ENCODE data around the gene EP400.
A peak's percentile ranks its signal among the peaks of the same experiment; 100 is the strongest.
"Not testable (repeated sequence)": the region's sequence is repeated elsewhere in the genome, so short reads cannot be mapped to it uniquely, and the experiment has no call there.

EP400 gene

GRCh38 chr12:131928711-131929580 lies 20.8 kb upstream of the EP400 start, which contains the start of gene PUS1:
Gene PUS1, plus strand, starts transcription at chr12:131929276. Its CDS starts 447 bp downstream, at chr12:131929723.
- peak; percentile 96 for DNase-seq

- peak; percentile 57 for DNase-seq
Observed at GRCh38 chr12:131929581-131930456, 19.9 kb upstream of the EP400 start.

GRCh38 chr12:131930510-131930909 lies 19.2 kb upstream of the EP400 start:
- DNase-seq: no peak

GRCh38 chr12:131933387-131933786 lies 16.4 kb upstream of the EP400 start:
- DNase-seq: no peak

- no peak for DNase-seq
Observed at GRCh38 chr12:131934535-131934934, 15.2 kb upstream of the EP400 start.

GRCh38 chr12:131938082-131938481 lies 11.7 kb upstream of the EP400 start:
- no peak for DNase-seq

- no peak for DNase-seq
Observed at GRCh38 chr12:131939007-131939406, 10.7 kb upstream of the EP400 start.

GRCh38 chr12:131940141-131940547 lies 9.6 kb upstream of the EP400 start:
- no peak for DNase-seq

GRCh38 chr12:131941116-131941986 lies 8.4 kb upstream of the EP400 start:
- no peak for DNase-seq

GRCh38 chr12:131941987-131942341 lies 7.8 kb upstream of the EP400 start:
- DNase-seq: no peak

- DNase-seq: no peak
Observed at GRCh38 chr12:131942671-131943070, 7.1 kb upstream of the EP400 start.

- DNase-seq: no peak
Observed at GRCh38 chr12:131943389-131943788, 6.4 kb upstream of the EP400 start.

GRCh38 chr12:131943876-131944275 lies 5.9 kb upstream of the EP400 start:
- no peak for DNase-seq

GRCh38 chr12:131944601-131945251 lies 5.0 kb upstream of the EP400 start:
- DNase-seq: no peak

GRCh38 chr12:131946757-131947156 lies 3.0 kb upstream of the EP400 start:
- DNase-seq: no peak

GRCh38 chr12:131947482-131948027 lies 2.2 kb upstream of the EP400 start:
- DNase-seq: no peak

GRCh38 chr12:131948166-131948712 lies 1.5 kb upstream of the EP400 start:
- DNase-seq: no peak

- not testable (repeated sequence) for DNase-seq
Observed at GRCh38 chr12:131948713-131949430, 870 bp upstream of the EP400 start.

- no peak for DNase-seq
Observed at GRCh38 chr12:131950182-131950913, 606 bp downstream of the EP400 start.

- not testable (repeated sequence) for DNase-seq
Observed at GRCh38 chr12:131953810-131954209, 4.1 kb downstream of the EP400 start.

All from 8988T (cell line).